Endothelial cell of umbilical vein (primary cell): ENCODE measurements around the gene NTN4. TPM values are rescaled to one million over a fixed set of nuclear protein-coding genes. Genes with fewer than 3 reads are reported as not detected.

ENCODE experiments used
- BruUV-seq: library from RNA; stranded (reverse); fragments of 400-500 nt; replicated peaks from 2 replicates; lab custom pipeline; 2021; lab: Mats Ljungman, UMichigan
- CTCF ChIA-PET: fragments of 300-600, 350-600 bp; sonication (Branson Sonifier 250); formaldehyde crosslinking; loops from one replicate; lab custom pipeline; 2021; ENCODE audit warnings: antibody characterized with exemption, inconsistent platforms; lab: Charles Lee
- POLR2A ChIA-PET: fragments of 300-600, 350-600 bp; sonication (Branson Sonifier 250); formaldehyde crosslinking; loops from one replicate; lab custom pipeline; 2021; ENCODE audit warnings: antibody characterized with exemption, inconsistent platforms; lab: Charles Lee
- DNase-seq: peaks from one replicate; pipeline ENCODE4 v3.0.0-alpha.2; 2011; ENCODE audit warnings: low read depth, low spot score
- FAIRE-seq: peaks from 2 replicates; lab custom pipeline; 2011; peaks lifted over from hg19 to GRCh38; lab: Jason Lieb, UNC
- H2AFZ ChIP-seq: 2 replicates; pipeline ENCODE4 v1.6.0; 2012; ENCODE audit warnings: low read depth, low read length, control low read depth, inconsistent platforms
- H3K27ac ChIP-seq: 2 replicates; pipeline ENCODE4 v1.5.1; 2011; ENCODE audit warnings: low read depth, mild to moderate bottlenecking, control low read depth, low read length, moderate library complexity; ENCODE audit not compliant: insufficient read depth
- H3K27me3 ChIP-seq, 2 experiments: 2 replicates each; pipeline versions ENCODE4 v1.6.0 to v1.6.1; 2011; ENCODE audit warnings: low read length in 2 of 2, mixed read lengths in 1 of 2; ENCODE audit not compliant: control insufficient read depth in 2 of 2, insufficient read depth in 2 of 2
- H3K36me3 ChIP-seq, 2 experiments: 2 replicates in 1 of 2; 3 replicates in 1 of 2; pipeline ENCODE4 v1.5.1; 2011; ENCODE audit warnings: low read length in 2 of 2, mild to moderate bottlenecking in 1 of 2, moderate library complexity in 1 of 2; ENCODE audit not compliant: control insufficient read depth in 2 of 2, insufficient read depth in 2 of 2; ENCODE audit errors: extremely low read depth in 1 of 2
- H3K4me1 ChIP-seq: 3 replicates; pipeline ENCODE4 v1.5.1; 2011; ENCODE audit warnings: mild to moderate bottlenecking, low read length; ENCODE audit not compliant: control insufficient read depth, insufficient read depth; ENCODE audit errors: extremely low read depth
- H3K4me2 ChIP-seq: 2 replicates; pipeline ENCODE4 v1.6.1; 2011; ENCODE audit warnings: low read length, control low read depth, mixed read lengths; ENCODE audit not compliant: insufficient read depth
- H3K4me3 ChIP-seq, 3 experiments: fragments of 200-600 bp in 1 of 3; sonication (generic), shearing (Covaris generic) in 1 of 3; replicated peaks in 1 of 3; 2 replicates each; pipeline ENCODE4 v1.5.1; 2011 to 2016; ENCODE audit warnings: control low read depth in 3 of 3, low read length in 3 of 3, mild to moderate bottlenecking in 2 of 3, inconsistent platforms in 1 of 3, low read depth in 1 of 3, moderate library complexity in 1 of 3; ENCODE audit not compliant: insufficient read depth in 1 of 3
- H3K79me2 ChIP-seq: 2 replicates; pipeline ENCODE4 v1.6.0; 2012; ENCODE audit warnings: low read length, inconsistent platforms; ENCODE audit not compliant: control insufficient read depth, insufficient read depth
- H3K9ac ChIP-seq: replicated peaks from 2 replicates; pipeline ENCODE3; 2011; ENCODE audit warnings: low read length, control low read depth; ENCODE audit not compliant: insufficient read depth; ENCODE audit errors: extremely low read depth
- H3K9me1 ChIP-seq: replicated peaks from 3 replicates; pipeline ENCODE4 v1.6.0; 2011; ENCODE audit warnings: mild to moderate bottlenecking, low read length; ENCODE audit not compliant: control insufficient read depth, insufficient read depth; ENCODE audit errors: extremely low read depth
- H3K9me3 ChIP-seq: replicated peaks from 2 replicates; pipeline ENCODE4 v1.5.1; 2012; ENCODE audit warnings: low read length, inconsistent platforms; ENCODE audit not compliant: control insufficient read depth, insufficient read depth
- H4K20me1 ChIP-seq: replicated peaks from 2 replicates; pipeline ENCODE3; 2011; ENCODE audit warnings: mild to moderate bottlenecking, low read length; ENCODE audit not compliant: control insufficient read depth, insufficient read depth; ENCODE audit errors: extremely low read depth
- CTCF ChIP-seq, 2 donors: IDR thresholded peaks; 1 replicate in 1 of 2; 2 replicates in 1 of 2; pipeline ENCODE4 v1.5.1; 2011; ENCODE audit warnings: low read length in 2 of 2, mild to moderate bottlenecking in 2 of 2, moderate library complexity in 2 of 2, control low read depth in 1 of 2, inconsistent platforms in 1 of 2, low read depth in 1 of 2; ENCODE audit not compliant: insufficient read depth in 1 of 2; ENCODE audit errors: extremely low read depth in 1 of 2
- EZH2 ChIP-seq: IDR thresholded peaks from 2 replicates; pipeline ENCODE4 v1.6.1; 2012; ENCODE audit warnings: borderline replicate concordance, low read depth, mild to moderate bottlenecking, moderate library complexity, low read length, inconsistent platforms; ENCODE audit not compliant: severe bottlenecking
- FOS ChIP-seq: IDR thresholded peaks from 2 replicates; pipeline ENCODE4 v1.6.1; 2011; ENCODE audit warnings: mild to moderate bottlenecking, low read length, moderate library complexity, borderline replicate concordance; ENCODE audit not compliant: insufficient read depth
- GATA2 ChIP-seq: IDR thresholded peaks from 2 replicates; pipeline ENCODE4 v1.7.0; 2011; ENCODE audit warnings: low read depth, mild to moderate bottlenecking, moderate library complexity, mixed read lengths, low read length; ENCODE audit not compliant: insufficient read length, insufficient read depth
- JUN ChIP-seq: IDR thresholded peaks from 2 replicates; pipeline ENCODE4 v1.6.1; 2011; ENCODE audit warnings: borderline replicate concordance, low read depth; ENCODE audit not compliant: insufficient read length, insufficient read depth
- MAX ChIP-seq: IDR thresholded peaks from 2 replicates; pipeline ENCODE4 v1.6.1; 2011; ENCODE audit not compliant: insufficient read depth, insufficient read length
- MYC ChIP-seq: IDR thresholded peaks from one replicate; pipeline ENCODE4 v1.6.1; 2011; ENCODE audit warnings: mild to moderate bottlenecking, low read depth, low read length
- POLR2A ChIP-seq: IDR thresholded peaks from 2 replicates; pipeline ENCODE4 v1.6.1; 2012; ENCODE audit warnings: low read depth, mild to moderate bottlenecking, control low read depth, low read length
- POLR2AphosphoS5 ChIP-seq: IDR thresholded peaks from 2 replicates; pipeline ENCODE4 v1.6.1; 2012; ENCODE audit warnings: low read depth, mild to moderate bottlenecking, control low read depth, low read length, moderate library complexity; ENCODE audit not compliant: insufficient read depth
- dilution Hi-C: fragments of 300-500 bp; cut with MboI; formaldehyde crosslinking; loops from one replicate; pipeline ENCODE4 v1.15.0; 2019; ENCODE audit warnings: low sequenced_read_pairs; ENCODE audit not compliant: extremely low pct_ligation_motif_present
- intact Hi-C: fragments of 100-400 bp; cut with micrococcal nuclease; formaldehyde crosslinking; loops from one replicate; pipeline ENCODE4 v1.10.0; 2022
- polyA plus RNA-seq, 4 experiments: library from polyadenylated mRNA; depleted of rRNA in 3 of 4; stranded (reverse) in 3 of 4; unstranded in 1 of 4; fragments of >200 nt; gene quantifications; 2 replicates each; pipeline versions ENCODE4 v1.2.1 to v1.2.3, GENCODE V29; 2011 to 2012; ENCODE audit warnings: missing spikeins in 1 of 4
- total RNA-seq: library from RNA; stranded (reverse); gene quantifications from 2 replicates; pipeline ENCODE4 v1.2.3, GENCODE V29; 2021

The NTN4 gene
- total and polyA plus RNA-seq, 2 donors (not counting 3 experiments of a cell fraction or from before 2014, with no cell fraction given) = 120 to 317 TPM

DNA sequence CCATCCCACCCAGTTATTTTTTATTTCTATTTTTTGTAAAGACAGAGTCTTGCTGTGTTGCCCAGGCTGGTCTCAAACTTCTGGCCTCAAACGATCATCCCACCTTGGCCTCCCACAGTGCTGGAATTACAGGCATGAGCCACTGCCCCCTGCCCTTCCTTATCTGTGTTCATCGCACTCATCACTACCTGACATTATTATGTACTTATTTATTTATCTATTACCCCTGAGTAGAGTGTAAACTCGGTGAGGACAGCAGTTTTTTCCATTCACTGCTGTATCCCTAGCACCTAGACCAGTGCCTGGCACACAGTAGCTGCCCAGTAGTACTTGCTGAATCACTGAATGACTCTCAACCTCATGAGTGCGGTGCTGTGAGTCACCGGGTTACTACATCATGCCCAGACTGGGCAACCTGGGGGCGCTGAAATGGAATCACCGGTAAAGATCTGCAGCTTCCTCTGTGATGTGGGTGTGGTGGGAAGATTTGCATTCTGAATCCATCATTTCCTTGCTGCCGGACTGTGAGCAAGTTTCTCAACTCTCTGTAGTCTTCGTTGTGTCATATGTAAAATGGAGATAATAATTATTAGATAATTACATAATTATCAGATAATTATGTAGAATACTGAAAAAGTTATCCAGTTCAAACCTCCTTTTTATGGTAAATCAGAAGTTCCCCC lies 157.4 kb downstream of the NTN4 start:
- H3K9ac ChIP-seq = peak overlapping the region; percentile 85
- dilution Hi-C loops (no loop called here), intact Hi-C loops (loop anchor here (10.0 kb wide), 1 partner anchor 592 kb away; no protein-coding TSS in a partner anchor)
- H3K9me1 ChIP-seq = no peaks in the 10 kb centered on the region
- DNase-seq = peak; percentile 90
- H3K36me3 ChIP-seq = no peaks in the 10 kb centered on the region
- POLR2A ChIA-PET = interaction anchor here (0.6 to 1.0 kb wide), 2 partner anchors 25 to 466 kb away, joined by 4 to 6 read pairs; no protein-coding TSS in a partner anchor
- no peaks in the 10 kb centered on the region for H3K27me3 ChIP-seq
- H3K79me2 ChIP-seq = no peaks in the 10 kb centered on the region
- H3K4me3 ChIP-seq = no peak overlapping the region
- no peak overlapping the region for H2AFZ ChIP-seq
- no peaks in the 10 kb centered on the region for H4K20me1 ChIP-seq
- H3K9me3 ChIP-seq = no peaks in the 10 kb centered on the region
- CTCF ChIA-PET = interaction anchor here (1.7 kb wide), 1 partner anchor 9 kb away, joined by 9 read pairs; no protein-coding TSS in a partner anchor
- TF ChIP-seq JUN = peak; percentile 84
- TF ChIP-seq POLR2AphosphoS5 = peak; percentile 68
- TF ChIP-seq EZH2 = no peak
- no peak for TF ChIP-seq MYC
- TF ChIP-seq FOS = peak; percentile 97
- TF ChIP-seq POLR2A = no peak
- no peak for TF ChIP-seq CTCF (IDR thresholded peaks at IDR 0.05; ENCODE audit: extremely low read depth in 1 of 2, insufficient read depth in 1 of 2, low read depth in 1 of 2, low read length in 2 of 2)
- TF ChIP-seq MAX = no peak
- peak; percentile 70 for TF ChIP-seq GATA2
- peak overlapping the region; percentile 2 for H3K4me2 ChIP-seq
- H3K4me1 ChIP-seq = peaks cover 55% of the 10 kb centered on the region
- H3K27ac ChIP-seq = peak overlapping the region; percentile 99
- TSS peak; percentile 30 for BruUV-seq
- FAIRE-seq = peak; percentile 84
